GM18499 (cell line): Measurements from ENCODE around the gene UNC93A.
"Not testable (repeated sequence)": the region's sequence is repeated elsewhere in the genome, so short reads cannot be mapped to it uniquely, and the experiment has no call there.

ENCODE experiments used
- ATAC-seq: cut with Tn5 transposase; IDR thresholded peaks from one replicate; pipeline ENCODE4 v1.9.1; 2021; ENCODE audit warnings: moderate number of reproducible peaks; ENCODE audit not compliant: insufficient read depth, unreplicated experiment

Gene UNC93A

DNA sequence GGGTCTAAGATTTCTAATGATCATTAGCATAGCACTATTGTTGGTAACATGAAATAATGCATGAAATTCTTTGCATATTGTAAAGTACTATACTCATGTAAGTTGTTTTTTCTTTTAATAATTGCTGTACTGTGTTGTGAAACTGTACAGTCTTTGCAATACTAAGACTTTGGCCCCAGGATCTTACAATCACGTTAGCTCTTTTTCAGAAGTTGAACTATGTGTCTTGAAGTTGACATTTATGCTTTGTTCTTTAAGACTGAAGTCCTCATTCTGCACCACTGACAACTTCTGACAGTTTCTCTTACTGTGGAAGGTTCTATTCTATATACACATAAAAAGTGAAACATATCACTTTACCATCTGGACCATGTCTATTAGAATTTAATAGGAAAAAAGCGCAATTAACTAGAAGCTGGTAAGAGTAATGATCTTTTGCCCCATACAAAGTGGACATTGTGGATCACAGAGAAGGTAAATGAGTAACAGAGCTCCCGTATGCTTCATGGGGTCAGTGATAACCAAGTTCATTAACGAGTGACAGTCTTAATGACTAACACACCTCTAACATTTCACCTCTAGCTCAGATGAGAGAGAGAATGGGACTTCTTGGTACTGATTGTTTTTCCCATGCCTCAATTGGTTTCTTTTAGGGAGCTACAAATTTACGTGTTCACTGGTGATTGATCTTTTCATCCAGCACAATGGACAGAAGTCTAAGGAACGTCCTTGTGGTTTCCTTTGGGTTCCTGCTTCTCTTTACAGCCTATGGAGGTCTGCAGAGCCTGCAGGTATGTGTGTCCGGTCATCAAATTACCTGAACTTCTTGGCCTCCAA is at the start of gene UNC93A:
Gene UNC93A, plus strand, starts transcription at position 530 of the 837 bp plus-strand sequence. Its CDS starts 175 bp downstream, at position 705.
- ATAC-seq, result no peak

DNA sequence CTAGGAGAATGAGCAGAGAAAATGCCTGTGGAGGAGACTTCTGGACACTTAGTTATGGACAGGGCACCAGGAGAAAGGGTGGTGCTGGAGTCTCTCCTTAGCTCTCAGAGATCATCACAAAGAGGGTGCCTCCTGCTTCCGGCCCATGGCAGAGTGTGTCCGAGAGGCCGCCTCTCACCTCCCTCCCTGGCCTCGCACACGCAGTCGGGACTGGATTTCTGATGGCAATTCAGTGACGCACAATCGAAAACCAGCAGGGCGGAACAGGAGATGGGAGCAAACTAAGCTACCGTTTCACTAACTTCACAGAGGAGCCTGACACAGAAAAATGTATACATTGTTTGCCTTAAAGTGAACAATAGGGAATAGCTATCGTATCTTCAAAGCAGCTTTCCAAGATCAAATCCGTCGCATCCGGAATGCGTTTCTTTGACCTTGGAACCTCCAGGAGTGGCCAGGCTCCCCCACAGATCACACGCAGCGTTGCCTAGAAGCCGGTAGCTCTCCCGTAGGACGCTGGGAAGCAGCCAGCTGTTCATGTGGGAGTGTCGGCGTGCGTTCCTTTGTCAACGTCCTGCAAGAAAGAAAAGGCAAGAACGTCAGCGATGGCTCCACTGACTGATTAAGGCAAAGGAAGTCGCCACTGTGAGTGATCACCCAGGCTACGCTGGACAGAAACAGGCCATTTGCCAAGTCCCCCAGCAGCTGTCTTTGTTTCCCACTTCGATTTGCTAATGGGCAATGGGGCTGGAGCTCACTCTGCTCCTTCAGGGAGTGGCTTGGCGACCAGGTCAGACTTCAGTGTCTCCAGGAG is 49.6 kb upstream of the UNC93A start:
- ATAC-seq, result not testable (repeated sequence)

DNA sequence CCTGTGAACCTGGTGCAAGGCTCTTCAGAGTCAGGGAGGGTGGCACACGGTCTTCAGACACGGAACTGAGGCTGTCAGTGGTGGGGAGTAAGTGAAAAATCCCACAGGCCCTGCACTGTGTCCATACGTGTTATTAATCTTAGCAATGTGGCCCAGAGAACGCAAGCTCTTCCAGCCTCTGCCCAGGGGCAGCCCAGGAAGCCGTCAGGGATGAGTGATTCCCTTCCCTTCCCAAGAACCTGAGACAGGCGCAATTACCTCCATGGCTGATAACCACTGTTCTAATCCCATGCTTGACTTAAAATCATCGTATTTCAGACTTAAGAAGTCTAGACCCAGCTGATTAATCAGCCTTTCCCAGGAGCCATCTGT is 49.0 kb upstream of the UNC93A start:
- not testable (repeated sequence) for ATAC-seq

DNA sequence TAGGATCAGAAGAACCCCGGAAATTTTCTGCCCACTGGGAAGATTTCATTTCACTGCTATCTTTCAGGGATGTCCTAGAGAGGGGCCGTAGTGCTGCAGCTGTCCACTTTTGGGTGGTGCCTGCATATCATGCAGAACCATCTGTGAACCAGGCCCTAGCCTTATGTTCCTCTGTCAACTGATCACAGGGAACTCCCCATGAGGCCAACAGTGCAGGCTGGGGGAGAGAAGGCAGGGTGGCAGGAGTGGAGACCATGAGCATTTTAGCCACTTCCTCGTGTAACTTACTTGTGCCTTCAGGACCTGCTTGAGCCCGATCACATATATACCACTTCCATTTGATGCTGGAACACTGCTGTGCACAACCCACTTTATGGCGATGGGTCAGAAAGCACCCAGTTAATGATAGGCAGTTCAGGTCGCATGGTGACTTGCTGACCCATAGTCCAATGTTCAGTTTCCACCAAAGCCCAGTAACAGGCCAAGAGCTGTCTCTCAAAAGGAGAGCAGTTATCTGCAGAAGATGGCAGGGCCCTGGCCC is 48.5 kb upstream of the UNC93A start:
- ATAC-seq, result not testable (repeated sequence)

DNA sequence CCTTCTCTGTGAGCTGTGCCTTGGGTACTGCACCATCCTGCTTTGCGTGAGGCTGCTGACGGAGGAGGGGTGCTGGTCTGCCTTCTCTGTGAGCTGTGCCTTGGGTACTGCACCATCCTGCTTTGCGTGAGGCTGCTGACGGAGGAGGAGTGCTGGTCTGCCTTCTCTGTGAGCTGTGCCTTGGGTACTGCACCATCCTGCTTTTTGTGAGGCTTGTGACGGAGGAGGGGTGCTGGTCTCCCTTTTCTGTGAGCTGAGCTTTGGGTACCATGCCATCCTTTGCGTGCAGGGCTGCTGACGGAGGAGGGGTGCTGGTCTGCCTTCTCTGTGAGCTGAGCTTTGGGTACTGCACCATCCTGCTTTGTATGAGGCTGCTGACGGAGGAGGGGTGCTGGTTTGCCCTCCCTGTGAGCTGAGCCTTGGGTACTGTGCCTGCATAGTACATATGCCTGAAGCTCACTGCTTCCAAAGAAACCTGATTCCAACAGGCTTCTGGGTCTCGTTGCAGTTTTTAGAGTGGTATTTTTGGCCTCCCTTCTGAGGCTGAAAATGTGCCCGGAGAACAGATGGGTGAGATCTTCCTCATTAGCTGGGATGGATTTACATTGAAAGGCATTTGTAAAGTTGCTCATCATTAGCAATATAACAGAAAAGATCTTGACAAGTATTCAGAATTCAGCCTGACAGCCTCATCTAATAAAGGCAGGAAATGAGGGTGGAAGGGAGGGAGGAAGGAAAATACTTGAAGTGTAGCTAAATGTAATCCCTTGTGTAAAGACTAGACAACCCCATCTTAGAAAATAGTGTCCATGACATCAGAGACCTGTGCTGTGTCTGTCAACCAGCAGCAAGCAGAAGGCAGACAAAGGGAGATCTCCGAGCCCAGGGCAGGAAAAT is 46.8 kb upstream of the UNC93A start:
- ATAC-seq, result no peak

DNA sequence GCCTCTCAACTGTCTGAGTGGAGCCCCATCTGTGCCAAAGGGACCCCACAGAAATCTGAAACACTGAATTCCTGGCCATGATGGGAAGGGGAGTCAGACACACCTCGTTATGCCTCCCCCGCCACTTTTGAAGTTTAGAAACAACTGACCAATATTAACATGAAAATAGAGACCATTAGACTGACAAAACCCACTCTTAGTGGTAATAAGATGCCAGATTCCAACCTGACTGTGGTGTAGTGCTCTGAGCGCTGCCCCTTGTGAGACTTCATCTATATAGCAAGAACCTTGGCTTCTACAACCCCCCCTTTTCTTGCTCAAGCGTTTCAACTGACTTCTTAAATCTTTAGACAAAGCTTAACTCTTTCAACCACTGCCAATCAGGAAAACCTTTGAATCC is 46.1 kb upstream of the UNC93A start:
- ATAC-seq, result no peak

DNA sequence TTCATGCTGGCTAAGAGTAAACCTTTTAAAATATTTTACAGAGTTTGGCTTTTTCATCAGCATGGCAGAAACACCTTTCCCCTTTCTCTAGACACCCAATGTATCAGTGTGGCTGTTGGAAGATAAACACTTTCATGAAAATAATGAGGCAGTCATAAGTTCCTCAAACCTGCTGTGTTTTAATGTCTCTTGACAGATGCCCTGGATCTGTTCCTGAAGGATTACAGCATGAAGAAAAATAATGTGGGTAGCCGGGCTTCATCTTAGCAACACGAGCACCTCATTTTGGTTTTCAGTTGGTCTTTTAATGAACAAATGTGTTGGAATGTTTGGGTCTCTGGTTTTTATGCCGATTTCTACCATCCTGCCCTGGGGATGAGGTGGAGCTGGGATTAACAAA is 45.5 kb upstream of the UNC93A start:
- ATAC-seq, result no peak

DNA sequence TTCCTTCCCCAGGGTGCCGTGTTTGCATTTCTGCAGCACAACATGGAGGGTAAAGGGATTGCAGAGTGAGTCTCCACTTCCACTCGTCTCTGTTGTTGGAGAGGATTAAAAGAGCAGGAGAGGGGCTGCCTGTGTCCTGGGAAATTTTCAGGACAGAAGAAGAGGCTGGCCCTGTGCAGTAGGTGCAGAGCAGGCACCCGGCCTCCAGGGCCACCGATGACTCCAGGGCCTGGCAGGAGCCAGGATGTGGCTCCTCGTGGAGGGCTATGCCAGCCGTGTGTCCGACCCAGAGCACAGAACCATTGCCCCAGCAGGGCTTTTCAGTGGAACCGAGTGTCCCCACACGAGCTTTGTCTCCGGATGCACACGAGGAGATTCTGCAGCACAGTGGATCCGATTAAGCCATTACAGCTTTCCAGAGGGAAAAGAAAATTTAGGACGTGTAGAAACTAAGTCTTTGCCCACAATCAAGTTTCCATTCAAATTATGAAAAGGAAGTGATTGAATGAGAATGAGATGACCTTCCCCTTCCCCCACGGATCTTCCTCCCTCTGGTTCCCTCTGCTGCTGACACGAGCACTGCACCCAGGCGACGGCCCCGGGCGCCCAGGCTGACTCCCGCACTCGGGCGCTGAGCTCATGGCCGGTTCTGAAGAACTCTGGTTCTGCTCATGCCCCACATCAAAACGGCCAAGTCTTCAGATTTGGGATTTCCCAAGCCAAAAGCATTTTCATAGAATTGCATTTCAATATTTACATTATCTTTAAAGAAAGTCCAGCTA is 43.1 kb upstream of the UNC93A start:
- ATAC-seq, result no peak

DNA sequence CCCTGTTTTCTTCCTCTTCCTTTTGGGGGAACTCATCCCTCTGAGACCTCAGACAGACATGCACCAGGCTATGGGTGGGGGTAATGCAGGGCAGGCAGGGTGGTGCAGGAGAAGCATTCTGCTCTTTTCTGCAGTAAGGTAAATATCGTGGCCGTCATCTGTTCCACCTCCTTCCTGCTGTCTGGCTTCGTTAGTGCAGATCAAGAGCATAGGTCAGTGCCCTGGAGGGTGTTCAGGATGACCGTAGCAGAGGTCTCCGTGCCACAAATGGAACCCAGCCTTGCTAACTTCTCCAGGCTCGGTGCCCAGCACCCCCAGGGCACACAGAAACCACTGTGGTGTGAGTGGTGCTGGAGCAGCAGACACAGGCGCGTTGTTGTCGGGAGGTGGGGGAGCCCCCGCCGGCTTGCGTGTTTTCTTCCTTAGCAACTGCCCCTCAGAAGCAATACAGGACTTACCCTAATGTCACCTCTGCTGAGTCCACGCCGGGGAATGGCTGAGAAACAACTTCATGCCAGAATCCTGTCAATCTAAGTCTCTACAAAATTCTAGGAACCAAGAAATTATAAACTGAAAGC is 42.1 kb upstream of the UNC93A start:
- not testable (repeated sequence) for ATAC-seq

DNA sequence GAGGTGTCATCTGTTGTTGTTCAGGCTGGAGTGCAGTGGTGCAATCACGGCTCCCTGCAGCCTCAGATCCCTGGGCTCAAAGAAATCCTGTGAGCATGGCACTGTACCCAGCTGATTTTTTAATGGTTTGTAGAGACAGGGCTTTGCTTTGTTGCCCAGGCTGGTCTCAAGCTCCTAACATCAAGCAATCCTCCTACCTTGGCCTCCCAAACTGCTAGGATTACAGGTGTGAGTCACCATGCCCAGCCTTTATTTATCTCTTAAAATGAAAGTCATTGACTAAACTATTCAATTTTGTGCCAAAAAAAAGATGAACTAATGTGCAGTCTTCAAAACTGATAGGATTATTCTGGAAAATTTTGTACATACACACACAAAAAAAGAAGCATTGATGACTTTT is 38.8 kb upstream of the UNC93A start:
- ATAC-seq, result no peak

DNA sequence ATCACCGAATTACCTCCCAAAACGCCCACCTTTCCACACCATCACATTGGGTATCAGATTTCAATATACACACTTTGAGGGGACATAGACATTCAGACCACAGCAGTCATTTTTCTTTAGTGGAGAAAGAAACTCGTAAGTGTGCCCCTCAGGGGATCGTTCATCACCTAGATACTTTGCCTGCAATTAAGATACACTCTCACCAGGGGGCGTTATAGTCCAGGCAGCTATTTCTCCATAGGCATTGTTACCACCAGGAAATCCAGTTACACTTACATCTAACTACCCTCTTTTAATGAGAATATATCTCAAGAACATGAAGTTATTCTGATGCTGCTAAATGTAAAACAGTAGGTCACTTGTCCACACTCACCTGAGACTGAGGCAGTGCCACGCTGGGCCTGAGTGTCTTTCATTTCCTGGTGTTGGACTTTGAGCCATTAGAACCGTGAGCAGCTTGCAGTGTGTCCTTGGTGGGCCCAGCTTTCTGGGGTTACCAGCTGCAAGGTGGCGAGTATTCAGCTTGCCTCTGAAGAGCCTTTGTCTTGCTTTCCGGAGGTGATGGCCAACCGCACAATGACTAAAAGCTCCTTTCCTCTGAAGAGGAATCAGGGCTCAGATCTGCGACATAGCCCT is 35.1 kb upstream of the UNC93A start:
- ATAC-seq, result no peak

DNA sequence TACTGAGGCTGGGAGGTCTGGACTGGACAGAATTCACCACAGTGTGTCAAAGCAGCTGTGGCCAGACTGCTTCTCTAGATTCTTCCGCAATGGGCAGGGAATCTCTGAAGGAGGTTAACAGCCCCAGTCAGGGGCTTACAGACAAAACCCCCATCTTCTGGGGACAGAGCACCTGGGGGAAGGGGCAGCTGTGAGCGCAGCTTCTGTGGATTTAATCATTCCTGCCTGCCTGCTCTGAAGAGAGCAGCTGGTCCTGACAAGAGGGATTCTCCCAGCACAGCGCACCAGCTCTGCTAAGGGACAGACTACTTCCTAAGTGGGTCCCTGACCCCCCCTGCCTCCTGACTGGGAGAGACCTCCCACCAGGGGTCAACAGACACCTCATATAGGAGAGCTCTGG is 32.5 kb upstream of the UNC93A start:
- no peak for ATAC-seq

DNA sequence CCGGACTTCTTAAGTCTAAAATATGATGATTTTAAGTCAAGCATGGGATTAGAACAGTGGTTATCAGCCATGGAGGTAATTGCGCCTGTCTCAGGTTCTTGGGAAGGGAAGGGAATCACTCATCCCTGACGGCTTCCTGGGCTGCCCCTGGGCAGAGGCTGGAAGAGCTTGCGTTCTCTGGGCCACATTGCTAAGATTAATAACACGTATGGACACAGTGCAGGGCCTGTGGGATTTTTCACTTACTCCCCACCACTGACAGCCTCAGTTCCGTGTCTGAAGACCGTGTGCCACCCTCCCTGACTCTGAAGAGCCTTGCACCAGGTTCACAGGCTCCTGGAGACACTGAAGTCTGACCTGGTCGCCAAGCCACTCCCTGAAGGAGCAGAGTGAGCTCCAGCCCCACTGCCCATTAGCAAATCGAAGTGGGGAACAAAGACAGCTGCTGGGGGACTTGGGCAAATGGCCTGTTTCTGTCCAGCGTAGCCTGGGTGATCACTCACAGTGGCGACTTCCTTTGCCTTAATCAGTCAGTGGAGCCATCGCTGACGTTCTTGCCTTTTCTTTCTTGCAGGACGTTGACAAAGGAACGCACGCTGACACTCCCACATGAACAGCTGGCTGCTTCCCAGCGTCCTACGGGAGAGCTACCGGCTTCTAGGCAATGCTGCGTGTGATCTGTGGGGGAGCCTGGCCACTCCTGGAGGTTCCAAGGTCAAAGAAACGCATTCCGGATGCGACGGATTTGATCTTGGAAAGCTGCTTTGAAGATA is 24.9 kb upstream of the UNC93A start:
- not testable (repeated sequence) for ATAC-seq

DNA sequence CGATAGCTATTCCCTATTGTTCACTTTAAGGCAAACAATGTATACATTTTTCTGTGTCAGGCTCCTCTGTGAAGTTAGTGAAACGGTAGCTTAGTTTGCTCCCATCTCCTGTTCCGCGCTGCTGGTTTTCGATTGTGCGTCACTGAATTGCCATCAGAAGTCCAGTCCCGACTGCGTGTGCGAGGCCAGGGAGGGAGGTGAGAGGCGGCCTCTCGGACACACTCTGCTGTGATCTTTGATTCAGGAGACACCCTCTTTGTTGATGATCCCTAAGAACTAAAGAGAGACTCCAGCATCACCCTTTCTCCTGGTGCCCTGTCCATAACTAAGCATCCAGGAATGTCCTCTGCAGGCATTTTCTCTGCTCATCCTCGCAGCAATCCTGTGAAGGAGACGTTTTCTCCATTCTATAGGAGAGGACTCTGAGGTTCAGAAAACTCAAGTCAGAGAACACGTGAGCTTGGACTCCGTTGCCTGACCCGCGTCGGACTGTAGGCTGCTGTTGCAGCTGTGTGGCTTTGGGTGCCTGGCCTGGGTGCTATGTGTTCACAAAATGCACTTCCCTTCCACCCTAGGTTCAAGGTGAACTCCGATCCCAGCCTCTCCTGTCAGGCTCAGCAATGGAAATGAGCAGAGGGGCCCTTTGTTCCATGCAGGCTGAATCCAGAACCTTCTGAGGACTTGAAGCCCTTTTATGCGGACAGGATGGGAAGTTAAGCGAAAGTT is 24.1 kb upstream of the UNC93A start:
- ATAC-seq, result no peak

DNA sequence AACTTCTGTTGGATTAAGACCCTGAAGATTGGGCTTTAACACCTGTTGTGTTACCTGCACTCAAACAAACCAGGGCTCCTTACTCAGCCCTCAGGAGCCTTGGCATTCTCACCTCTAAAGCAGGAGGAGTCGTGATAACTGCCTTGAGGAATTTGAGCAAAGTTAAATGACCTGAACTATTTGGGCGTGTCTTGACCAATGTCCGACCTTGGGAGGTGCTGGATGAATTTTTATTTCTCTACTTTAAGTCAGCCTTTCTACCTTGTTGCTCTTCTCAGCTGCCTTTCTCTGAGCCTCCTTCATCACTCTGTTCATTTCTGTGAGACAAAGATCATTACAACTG is 23.6 kb upstream of the UNC93A start:
- ATAC-seq, result not testable (repeated sequence)

DNA sequence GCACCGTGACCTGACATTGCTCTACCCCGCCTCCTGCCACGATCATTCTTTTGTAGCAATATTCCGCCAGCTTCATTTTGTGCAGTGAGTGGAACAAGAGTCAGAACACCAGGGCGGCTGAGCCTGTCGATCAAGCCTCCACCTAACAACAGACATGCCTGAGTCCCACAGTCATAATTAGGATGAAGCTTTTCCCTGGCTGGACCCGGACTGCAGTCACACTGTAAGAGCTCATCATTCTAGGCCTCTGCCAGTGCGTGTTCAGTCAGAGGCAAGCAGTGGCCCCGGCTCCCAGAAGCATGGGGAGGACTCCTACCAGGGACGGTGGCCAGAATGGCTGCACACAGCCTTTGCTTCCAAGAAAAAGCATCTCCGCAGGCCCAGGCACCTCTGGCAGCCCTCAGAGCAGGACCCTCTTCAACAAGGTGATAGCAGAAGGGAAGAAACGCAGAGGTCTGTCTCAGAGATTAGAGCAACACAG is 23.2 kb upstream of the UNC93A start:
- ATAC-seq, result no peak

DNA sequence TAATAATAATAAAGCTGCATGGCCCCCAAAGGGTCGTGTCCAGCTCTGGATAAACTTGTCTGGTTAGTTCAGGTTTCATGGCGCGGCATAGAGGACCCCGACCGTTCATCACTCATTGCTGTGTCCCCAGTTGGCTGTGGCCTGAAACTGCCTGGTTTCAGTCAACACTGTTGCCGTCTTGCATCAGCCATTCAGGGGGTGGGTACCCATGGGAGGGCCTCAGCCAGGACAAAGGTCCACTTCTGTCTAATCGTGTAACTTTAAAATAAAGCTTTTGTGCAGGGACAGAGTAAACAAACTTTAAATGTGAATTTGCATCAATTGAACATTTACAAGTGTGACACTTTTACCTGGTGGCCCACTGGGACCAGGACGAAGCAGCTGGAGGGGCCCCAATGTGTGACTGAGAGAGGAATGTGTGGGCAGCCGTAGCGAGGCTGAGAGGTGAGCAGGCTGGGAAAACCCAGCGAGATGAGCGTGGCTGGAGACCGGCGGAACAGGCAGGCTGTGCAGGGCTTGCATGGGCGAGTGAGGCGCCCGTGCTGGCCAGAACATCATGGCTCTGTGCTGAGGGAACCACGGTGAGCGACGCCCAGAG is 22.3 kb upstream of the UNC93A start:
- ATAC-seq, result no peak
